ENCODE measurements around the gene LRRC74A. TPM values are rescaled to one million over a fixed set of nuclear protein-coding genes. Genes with fewer than 3 reads are reported as not detected.
A peak's percentile ranks its signal among the peaks of the same experiment; 100 is the strongest.

LRRC74A gene
- total RNA-seq, 2 donors from 2014 or later, result not detected

- H3K9me3 Mint-ChIP-seq, result peaks cover 30% of the 10 kb centered on the region
- no peak overlapping the region for H3K4me3 Mint-ChIP-seq
- H3K4me1 Mint-ChIP-seq, result peaks cover 8% of the 10 kb centered on the region
- Histone ChIP-seq H3K4me3 (ENCODE audit: low read length) (no peak overlapping the region), H3K9ac (ENCODE audit: extremely low read depth, low read length, poor library complexity, severe bottlenecking) (no peak overlapping the region), H3K9me3 (ENCODE audit: control insufficient read depth, low read length) (no peaks in the 10 kb centered on the region), H3K36me3 (ENCODE audit: control insufficient read depth, insufficient read depth, low read length) (no peaks in the 10 kb centered on the region), H3K4me1 (ENCODE audit: control insufficient read depth, insufficient read depth, low read length) (no peaks in the 10 kb centered on the region), H3K27me3 (ENCODE audit: control insufficient read depth, insufficient read depth, low read length, poor library complexity, severe bottlenecking) (no peaks in the 10 kb centered on the region), H3K27ac (ENCODE audit: low read depth, low read length) (no peak overlapping the region)
- peaks cover 2% of the 10 kb centered on the region for H3K27me3 Mint-ChIP-seq (ENCODE audit: insufficient read depth)
- DNase-seq, result no peak
- H3K27ac Mint-ChIP-seq, result peak overlapping the region; percentile 20
- 84 to 89% methylated on average over 5 to 6 of the region's 6 CpGs for WGBS, 2 experiments (ENCODE audit: insufficient coverage in 1 of 2, insufficient read length in 1 of 2)
- no peaks in the 10 kb centered on the region for H3K36me3 Mint-ChIP-seq (ENCODE audit: low read depth)
- TF ChIP-seq CTCF (conservative IDR thresholded peaks at IDR 0.05), result no peak
Measured at GRCh38 chr14:76901171-76902055, 75.2 kb downstream of the LRRC74A start.

DNA sequence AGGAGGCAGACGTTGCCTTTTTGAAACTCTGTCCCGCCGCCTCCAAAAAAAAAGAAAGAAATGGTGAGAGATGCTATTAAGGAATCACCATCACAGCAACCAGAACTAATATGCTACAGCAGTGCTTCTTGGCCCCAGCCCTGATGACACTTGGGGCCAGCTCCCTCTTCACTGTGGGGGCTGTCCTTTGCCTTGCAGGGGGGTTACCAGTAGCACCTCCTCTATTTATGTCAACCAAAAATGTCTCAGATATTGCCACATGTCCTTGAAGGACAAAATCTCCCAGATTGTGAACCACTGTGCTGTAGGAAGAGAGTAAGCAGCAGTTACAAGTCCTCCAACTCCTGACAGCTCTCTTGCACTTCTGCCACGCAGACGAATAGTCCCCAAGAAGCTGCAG lies 76.4 kb downstream of the LRRC74A start:
- 86% methylated on average over 2 to 3 of the region's 5 CpGs for WGBS, 2 experiments (ENCODE audit: insufficient coverage in 1 of 2, insufficient read length in 1 of 2)
- DNase-seq, result no peak
- no peak overlapping the region for H3K27ac Mint-ChIP-seq
- no peak for TF ChIP-seq CTCF (conservative IDR thresholded peaks at IDR 0.05)
- no peak overlapping the region for H3K27ac ChIP-seq (ENCODE audit: low read depth, low read length)
- H3K9ac ChIP-seq (ENCODE audit: extremely low read depth, low read length, poor library complexity, severe bottlenecking), result no peak overlapping the region
- peaks cover 2% of the 10 kb centered on the region for H3K27me3 Mint-ChIP-seq (ENCODE audit: insufficient read depth)
- peaks cover 8% of the 10 kb centered on the region for H3K4me1 Mint-ChIP-seq
- no peaks in the 10 kb centered on the region for H3K4me1 ChIP-seq (ENCODE audit: control insufficient read depth, insufficient read depth, low read length)
- H3K36me3 Mint-ChIP-seq (ENCODE audit: low read depth), result no peaks in the 10 kb centered on the region
- H3K9me3 Mint-ChIP-seq, result peaks cover 24% of the 10 kb centered on the region
- no peak overlapping the region for H3K4me3 Mint-ChIP-seq
- H3K36me3 ChIP-seq (ENCODE audit: control insufficient read depth, insufficient read depth, low read length), result no peaks in the 10 kb centered on the region
- no peak overlapping the region for H3K4me3 ChIP-seq (ENCODE audit: low read length)
- H3K27me3 ChIP-seq (ENCODE audit: control insufficient read depth, insufficient read depth, low read length, poor library complexity, severe bottlenecking), result no peaks in the 10 kb centered on the region
- no peaks in the 10 kb centered on the region for H3K9me3 ChIP-seq (ENCODE audit: control insufficient read depth, low read length)

GRCh38 chr14:76904100-76904739 lies 78.0 kb downstream of the LRRC74A start:
- 89 to 90% methylated on average over 14 to 19 of the region's 19 CpGs for WGBS, 2 experiments (ENCODE audit: insufficient coverage in 1 of 2, insufficient read length in 1 of 2)
- Mint-ChIP-seq H3K36me3 (ENCODE audit: low read depth) (no peaks in the 10 kb centered on the region), H3K9me3 (peaks cover 12% of the 10 kb centered on the region), H3K4me3 (no peak overlapping the region), H3K4me1 (peaks cover 8% of the 10 kb centered on the region), H3K27me3 (ENCODE audit: insufficient read depth) (peaks cover 2% of the 10 kb centered on the region), H3K27ac (no peak overlapping the region)
- no peak for DNase-seq
- no peak for TF ChIP-seq CTCF (conservative IDR thresholded peaks at IDR 0.05)
- Histone ChIP-seq H3K9me3 (ENCODE audit: control insufficient read depth, low read length) (no peaks in the 10 kb centered on the region), H3K4me1 (ENCODE audit: control insufficient read depth, insufficient read depth, low read length) (no peaks in the 10 kb centered on the region), H3K9ac (ENCODE audit: extremely low read depth, low read length, poor library complexity, severe bottlenecking) (no peak overlapping the region), H3K27me3 (ENCODE audit: control insufficient read depth, insufficient read depth, low read length, poor library complexity, severe bottlenecking) (no peaks in the 10 kb centered on the region), H3K27ac (ENCODE audit: low read depth, low read length) (no peak overlapping the region), H3K36me3 (ENCODE audit: control insufficient read depth, insufficient read depth, low read length) (no peaks in the 10 kb centered on the region), H3K4me3 (ENCODE audit: low read length) (no peak overlapping the region)

Data from endodermal cell (in vitro differentiated cells).